ENCODE measurements around the gene PLEKHO2. TPM values are rescaled to one million over a fixed set of nuclear protein-coding genes. Genes with fewer than 3 reads are reported as not detected.

Gene PLEKHO2
- polyA plus RNA-seq, 5 donors = 19.6 to 27.7 (median 23.9) TPM

GRCh38 chr15:64912379-64913325 is 70.9 kb downstream of the PLEKHO2 start:
- no peak for DNase-seq

- DNase-seq = no peak
Observed at GRCh38 chr15:64915518-64916227, 74.0 kb downstream of the PLEKHO2 start.

GRCh38 chr15:64916365-64916764 is 74.7 kb downstream of the PLEKHO2 start:
- DNase-seq = no peak

GRCh38 chr15:64917211-64917610 is 75.5 kb downstream of the PLEKHO2 start:
- no peak for DNase-seq

Other genes starting within 250 kb of the PLEKHO2 start
- 10 to 100 TPM in 1 of 5 donors, 1 to 10 TPM in 4; 6.1 to 10.5 (median 7.6) TPM for gene RBPMS2, start 66.3 kb upstream of the PLEKHO2 start, polyA plus RNA-seq (ENCODE audit: insufficient read depth in 1 of 5, insufficient read length in 5 of 5, low replicate concordance in 1 of 5)
- 10 to 100 TPM in 3 of 5 donors, 1 to 10 TPM in 2; 9.0 to 19.3 (median 11.0) TPM for gene PIF1, start 16.3 kb upstream of the PLEKHO2 start, polyA plus RNA-seq (ENCODE audit: insufficient read depth in 1 of 5, insufficient read length in 5 of 5, low replicate concordance in 1 of 5)
- gene ANKDD1A, start 70.0 kb downstream of the PLEKHO2 start, polyA plus RNA-seq (ENCODE audit: insufficient read depth in 1 of 5, insufficient read length in 5 of 5, low replicate concordance in 1 of 5) = 10 to 100 TPM in 3 of 5 donors, 1 to 10 TPM in 2; 8.5 to 12.8 (median 11.5) TPM
- 100 to 1,000 TPM in 3 of 5 donors, 10 to 100 TPM in 2; 95.9 to 115 (median 102) TPM for gene SPG21, start 148.0 kb downstream of the PLEKHO2 start, polyA plus RNA-seq (ENCODE audit: insufficient read depth in 1 of 5, insufficient read length in 5 of 5, low replicate concordance in 1 of 5)
- 10 to 100 TPM; 16.0 to 20.5 (median 18.7) TPM for gene MTFMT, start 187.7 kb downstream of the PLEKHO2 start, polyA plus RNA-seq (ENCODE audit: insufficient read depth in 1 of 5, insufficient read length in 5 of 5, low replicate concordance in 1 of 5)
- 10 to 100 TPM; 11.2 to 17.8 (median 15.1) TPM for gene SLC51B, start 203.5 kb downstream of the PLEKHO2 start, polyA plus RNA-seq (ENCODE audit: insufficient read depth in 1 of 5, insufficient read length in 5 of 5, low replicate concordance in 1 of 5)
- gene RASL12, start 226.1 kb downstream of the PLEKHO2 start, polyA plus RNA-seq (ENCODE audit: insufficient read depth in 1 of 5, insufficient read length in 5 of 5, low replicate concordance in 1 of 5) = 100 to 1,000 TPM in 3 of 5 donors, 10 to 100 TPM in 2; 94.9 to 131 (median 107) TPM
- gene KBTBD13, start 234.8 kb downstream of the PLEKHO2 start, polyA plus RNA-seq (ENCODE audit: insufficient read depth in 1 of 5, insufficient read length in 5 of 5, low replicate concordance in 1 of 5) = 1 to 10 TPM in 1 of 5 donors, under 1 TPM in 4; 0.31 to 1.6 (median 0.89) TPM